Activated T-helper 9 cell treated with anti-CD3 and anti-CD28 coated beads, Interleukin-2, amount 50 U/mL, for 16 hours (primary cell): ENCODE measurements around the gene SUPT6H.

Experiments
- DNase-seq: peaks from one replicate; pipeline ENCODE4 v3.0.0-alpha.2; 2020; ENCODE audit warnings: low read depth

The SUPT6H gene

GRCh38 chr17:28702026-28702751 is 40.2 kb downstream of the SUPT6H start:
- DNase-seq = no peak

GRCh38 chr17:28702752-28703150 is 40.7 kb downstream of the SUPT6H start:
- DNase-seq = no peak

GRCh38 chr17:28703552-28704218 is 41.7 kb downstream of the SUPT6H start:
- no peak for DNase-seq

GRCh38 chr17:28704219-28704858 is 42.3 kb downstream of the SUPT6H start:
- no peak for DNase-seq

DNA sequence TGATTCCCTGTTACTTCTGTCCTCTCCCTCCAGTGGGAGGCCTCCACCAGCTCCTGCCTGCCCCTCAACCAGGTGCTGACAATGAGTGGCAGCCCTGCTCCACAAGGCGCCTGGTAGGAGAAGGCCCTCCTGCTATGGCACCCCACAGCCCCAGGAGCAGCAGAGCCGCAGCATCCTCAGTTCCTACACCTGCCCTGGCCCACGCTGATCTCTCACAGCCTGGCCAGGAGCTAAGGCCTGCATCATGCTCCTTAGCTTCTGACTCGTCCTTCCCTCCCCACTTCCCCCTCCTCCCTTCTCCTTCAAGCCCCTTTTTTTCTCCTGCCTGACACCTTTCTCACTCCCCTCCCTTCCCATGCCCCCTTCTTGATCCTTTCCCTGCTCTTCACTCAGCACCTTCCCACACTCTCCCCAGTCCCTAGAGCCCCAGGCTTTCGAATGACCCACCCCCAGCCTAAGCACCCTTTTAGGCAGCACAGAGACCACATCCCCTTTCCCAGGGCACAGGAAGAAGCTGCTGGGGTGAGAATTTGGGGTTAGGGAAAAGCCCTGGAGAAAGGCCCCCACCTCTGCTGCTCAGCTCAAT is 43.2 kb downstream of the SUPT6H start:
- DNase-seq = no peak

DNA sequence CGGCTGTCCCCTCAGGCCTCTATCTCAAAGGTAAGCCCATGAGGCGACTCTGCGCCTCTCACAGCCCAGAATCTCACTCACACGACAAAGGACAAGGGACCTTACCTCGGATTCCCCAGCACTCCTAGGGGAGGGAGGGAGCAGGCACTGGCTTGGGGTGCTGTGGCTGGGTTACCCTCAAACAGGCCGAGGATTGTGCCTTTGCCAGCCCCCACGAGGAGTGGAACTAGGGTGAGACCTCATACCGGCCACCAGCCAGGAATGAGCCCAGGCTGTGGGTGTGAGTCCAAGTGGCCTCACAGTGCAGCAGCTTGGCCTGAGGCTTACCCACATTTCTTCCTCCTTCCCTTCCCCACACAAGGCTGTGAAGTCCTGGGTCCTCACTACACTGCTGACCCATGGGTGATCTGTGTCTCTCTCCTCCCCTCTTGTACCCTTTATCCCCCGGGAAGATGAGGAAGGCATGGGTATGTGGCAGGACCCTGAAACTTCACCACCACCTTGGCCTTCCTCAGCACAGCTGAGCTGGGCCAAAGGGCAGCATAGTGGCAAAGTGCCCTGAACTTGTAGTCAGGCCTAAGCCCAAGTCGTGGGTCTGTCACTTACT is 43.8 kb downstream of the SUPT6H start:
- DNase-seq = no peak

- DNase-seq = no peak
Observed at GRCh38 chr17:28706471-28707338, 44.7 kb downstream of the SUPT6H start.

- DNase-seq = no peak
Observed at GRCh38 chr17:28707339-28707720, 45.3 kb downstream of the SUPT6H start.

DNA sequence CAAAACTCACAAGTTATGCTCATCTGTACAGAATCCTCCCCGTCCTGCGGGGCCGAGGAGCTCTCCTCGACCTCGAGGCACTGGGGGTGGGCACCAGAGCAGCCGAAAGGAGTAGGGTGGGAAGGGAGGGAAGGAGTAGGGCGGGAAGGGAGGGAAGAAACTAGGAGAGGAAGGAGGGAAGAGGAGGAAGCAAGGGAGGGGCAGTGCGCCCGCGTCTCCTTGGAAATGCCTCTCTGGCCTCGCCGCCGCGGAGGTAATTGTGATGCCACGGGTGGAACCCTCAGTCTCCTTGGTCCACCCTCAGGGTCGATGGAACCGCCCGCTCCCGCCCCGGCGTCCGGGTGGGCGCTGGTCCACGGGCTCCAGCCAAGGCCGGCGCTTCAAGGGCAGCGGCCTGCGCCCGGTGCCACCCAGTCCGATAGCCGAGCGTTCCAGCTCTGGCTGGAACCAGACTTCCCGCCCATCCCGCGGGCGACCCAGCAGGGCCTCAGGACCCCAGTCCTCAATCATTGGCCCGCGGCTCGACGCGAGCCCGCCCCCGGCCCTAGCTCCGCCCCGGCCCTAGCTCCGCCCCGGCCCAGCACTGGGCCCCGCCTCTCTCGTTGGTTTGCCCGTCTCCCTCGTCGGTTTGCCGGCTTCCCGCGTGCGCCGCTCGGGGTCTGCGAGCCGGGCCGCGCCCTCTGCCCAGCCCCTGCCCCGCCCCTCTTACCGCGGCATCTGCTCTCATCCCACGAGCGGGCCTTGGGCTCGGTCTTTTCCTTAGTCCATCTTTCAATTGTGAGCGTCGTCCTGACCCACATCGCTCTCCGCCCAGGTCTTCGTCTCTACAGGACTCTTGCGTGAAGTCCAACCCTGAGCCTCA is 49.1 kb downstream of the SUPT6H start:
- DNase-seq = peak; percentile 81

- DNase-seq = no peak
Observed at GRCh38 chr17:28711723-28712031, 49.7 kb downstream of the SUPT6H start, which contains the start of gene PROCA1. Gene PROCA1 (minus strand): TSS chr17:28711888. CDS start chr17:28711660, 228 bp downstream.

DNA sequence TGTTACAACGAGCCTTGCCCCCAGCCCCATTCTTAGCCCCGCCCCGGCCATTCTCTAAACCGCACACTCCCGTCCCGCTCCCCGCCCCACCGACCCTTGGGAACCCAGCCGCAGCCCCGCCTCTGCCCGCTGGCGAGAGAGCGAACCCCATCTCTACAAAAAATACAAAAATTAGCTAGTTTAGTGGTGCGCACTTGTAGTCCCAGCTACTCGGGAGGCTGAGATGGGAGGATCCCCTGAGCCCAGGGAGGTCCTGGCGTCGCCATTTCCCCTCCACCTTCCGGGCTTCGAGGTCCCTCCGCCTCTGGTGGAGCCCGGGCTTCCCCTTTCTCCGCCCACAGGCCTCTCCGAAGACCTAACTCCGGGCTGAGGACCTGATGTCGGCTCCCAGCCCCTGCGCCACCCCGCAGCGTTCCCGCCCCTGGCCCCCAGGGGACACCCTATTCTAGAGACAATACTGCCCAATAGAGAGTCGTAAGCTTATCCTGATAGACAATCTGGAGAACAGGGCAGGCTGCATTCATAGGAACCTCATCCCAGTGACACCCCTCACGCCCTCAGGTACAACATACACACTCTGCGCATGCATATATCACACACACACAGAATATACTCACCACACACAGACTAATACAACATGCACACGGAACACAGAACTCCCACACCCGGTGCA is 50.2 kb downstream of the SUPT6H start:
- DNase-seq = peak; percentile 53

DNA sequence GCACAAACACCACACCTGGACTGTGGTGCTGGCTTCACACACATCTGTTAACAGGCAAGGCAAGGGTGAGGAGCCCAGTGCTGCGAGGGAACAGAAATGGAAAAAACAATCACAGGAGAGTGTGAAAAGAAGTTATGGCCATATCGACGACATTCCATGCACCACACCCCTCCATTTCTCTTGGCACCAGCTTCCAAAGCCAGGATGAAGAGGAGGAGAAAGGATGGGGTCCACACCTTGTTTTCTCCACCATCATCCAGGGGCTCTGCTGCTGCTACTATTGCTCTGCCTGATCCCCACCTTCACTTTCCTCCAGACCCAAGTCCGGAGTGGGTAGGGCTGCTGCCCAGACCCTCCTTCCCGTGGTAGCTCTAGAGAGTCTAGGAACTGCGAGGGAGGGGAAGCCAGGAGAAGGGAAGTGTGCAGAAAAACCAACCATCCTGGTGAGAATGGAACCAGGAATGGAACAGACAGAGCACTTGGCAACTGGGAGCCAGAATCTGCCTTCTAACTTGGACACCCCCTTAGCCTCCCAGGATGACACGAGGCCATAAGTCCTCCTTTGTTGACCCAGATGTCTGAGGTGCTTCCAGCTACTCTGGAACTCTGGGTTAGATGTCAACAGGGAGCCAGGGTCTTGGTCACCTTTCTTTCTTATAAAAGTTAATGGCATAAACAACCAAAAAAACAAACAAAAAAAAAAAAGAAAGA is 50.9 kb downstream of the SUPT6H start:
- no peak for DNase-seq

GRCh38 chr17:28714281-28714680 is 52.3 kb downstream of the SUPT6H start:
- no peak for DNase-seq

GRCh38 chr17:28715217-28715616 is 53.2 kb downstream of the SUPT6H start:
- DNase-seq = no peak

- DNase-seq = no peak
Observed at GRCh38 chr17:28716740-28717577, 55.0 kb downstream of the SUPT6H start.

- no peak for DNase-seq
Observed at GRCh38 chr17:28717578-28718332, 55.8 kb downstream of the SUPT6H start, which contains the start of gene RAB34. Gene RAB34 (minus strand): TSS chr17:28717868. CDS start chr17:28717266, 602 bp downstream.

GRCh38 chr17:28718333-28719020 is 56.5 kb downstream of the SUPT6H start:
- DNase-seq = no peak
